ENCODE results near the gene KAT6B.

- TF ChIP-seq, protein P1, sequence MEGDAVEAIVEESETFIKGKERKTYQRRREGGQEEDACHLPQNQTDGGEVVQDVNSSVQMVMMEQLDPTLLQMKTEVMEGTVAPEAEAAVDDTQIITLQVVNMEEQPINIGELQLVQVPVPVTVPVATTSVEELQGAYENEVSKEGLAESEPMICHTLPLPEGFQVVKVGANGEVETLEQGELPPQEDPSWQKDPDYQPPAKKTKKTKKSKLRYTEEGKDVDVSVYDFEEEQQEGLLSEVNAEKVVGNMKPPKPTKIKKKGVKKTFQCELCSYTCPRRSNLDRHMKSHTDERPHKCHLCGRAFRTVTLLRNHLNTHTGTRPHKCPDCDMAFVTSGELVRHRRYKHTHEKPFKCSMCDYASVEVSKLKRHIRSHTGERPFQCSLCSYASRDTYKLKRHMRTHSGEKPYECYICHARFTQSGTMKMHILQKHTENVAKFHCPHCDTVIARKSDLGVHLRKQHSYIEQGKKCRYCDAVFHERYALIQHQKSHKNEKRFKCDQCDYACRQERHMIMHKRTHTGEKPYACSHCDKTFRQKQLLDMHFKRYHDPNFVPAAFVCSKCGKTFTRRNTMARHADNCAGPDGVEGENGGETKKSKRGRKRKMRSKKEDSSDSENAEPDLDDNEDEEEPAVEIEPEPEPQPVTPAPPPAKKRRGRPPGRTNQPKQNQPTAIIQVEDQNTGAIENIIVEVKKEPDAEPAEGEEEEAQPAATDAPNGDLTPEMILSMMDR (conservative IDR thresholded peaks at IDR 0.05 in 1 of 2, IDR thresholded peaks at IDR 0.05 in 1 of 2; ENCODE audit: low read depth in 1 of 2, low read length in 2 of 2): no peak
- TF ChIP-seq EZH2 (IDR thresholded peaks at IDR 0.05; ENCODE audit: low read length, missing control alignments): no peak
These were observed 4.9 kb upstream of the KAT6B start for GRCh38 chr10:74821501-74821900.

All from fibroblast of lung (primary cell).